ENCODE measurements around the gene HYAL2.
A peak's percentile ranks its signal among the peaks of the same experiment; 100 is the strongest.

The HYAL2 gene

GRCh38 chr3:50268276-50268675 lies 54.3 kb downstream of the HYAL2 start:
- H3K9me3 ChIP-seq (ENCODE audit: control insufficient read depth in 2 of 2, low read length in 2 of 2) = no peaks in the 10 kb centered on the region
- H3K27me3 ChIP-seq (ENCODE audit: control insufficient read depth in 1 of 2, insufficient read depth in 2 of 2, low read length in 2 of 2) = peaks cover 0 to 3% of the 10 kb centered on the region in 2 donors
- H3K27ac ChIP-seq (ENCODE audit: low read length) = peak overlapping the region; percentile 96
- H3K36me3 ChIP-seq (ENCODE audit: control insufficient read depth in 2 of 2, insufficient read depth in 2 of 2, low read length in 2 of 2) = no peaks in the 10 kb centered on the region
- H3K4me1 ChIP-seq (ENCODE audit: control insufficient read depth, insufficient read depth, low read length) = peaks cover 74% of the 10 kb centered on the region
- H3K9ac ChIP-seq (ENCODE audit: low read length in 2 of 2) = peak overlapping the region in 1 of 2 donors; percentile 87
- peak overlapping the region; percentile 62 to 78 for H3K4me3 ChIP-seq (ENCODE audit: low read length in 2 of 2)

Data from stomach smooth muscle (tissue), 2 donors.